ENCODE data around the gene FN3K.

The FN3K gene

GRCh38 chr17:82754297-82755208, 19.1 kb downstream of the FN3K start:
- TF ChIP-seq TAF1 (IDR thresholded peaks at IDR 0.05; ENCODE audit: borderline replicate concordance, insufficient read depth, low read length), result no peak
- no peak for TF ChIP-seq SIN3A (IDR thresholded peaks at IDR 0.05; ENCODE audit: borderline replicate concordance, insufficient read depth, low read length)
- no peak for TF ChIP-seq REST (IDR thresholded peaks at IDR 0.05; ENCODE audit: insufficient read depth in 1 of 2, low read depth in 2 of 2, low read length in 2 of 2)

DNA sequence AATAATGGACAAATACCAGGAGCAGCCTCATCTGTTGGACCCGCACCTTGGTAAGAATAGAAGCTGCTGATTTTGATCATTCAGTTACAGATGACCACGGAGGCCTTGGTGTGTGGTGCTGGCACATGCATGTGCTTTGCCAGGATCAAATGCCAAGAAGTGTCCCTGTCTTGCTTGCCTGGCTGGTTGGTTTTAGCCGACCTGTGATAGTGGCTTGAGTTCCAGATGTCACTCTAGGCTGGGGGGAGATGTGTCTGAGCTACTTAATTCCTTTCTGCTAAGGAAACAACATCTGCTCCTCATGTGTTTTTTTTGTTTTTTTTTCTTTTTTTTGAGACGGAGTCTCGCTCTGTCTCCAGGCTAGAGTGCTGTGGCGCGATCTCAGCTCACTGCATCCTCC, 20.8 kb downstream of the FN3K start:
- no peak for TF ChIP-seq SIN3A (IDR thresholded peaks at IDR 0.05; ENCODE audit: borderline replicate concordance, insufficient read depth, low read length)
- no peak for TF ChIP-seq POLR2AphosphoS5 (IDR thresholded peaks at IDR 0.05; ENCODE audit: low read depth, low read length)
- TF ChIP-seq REST (IDR thresholded peaks at IDR 0.05; ENCODE audit: insufficient read depth in 1 of 2, low read depth in 2 of 2, low read length in 2 of 2), result no peak
- TF ChIP-seq TAF1 (IDR thresholded peaks at IDR 0.05; ENCODE audit: borderline replicate concordance, insufficient read depth, low read length), result no peak
- TF ChIP-seq FOXP2 (optimal IDR thresholded peaks at IDR 0.05; ENCODE audit: borderline replicate concordance, extremely low read depth, extremely low read length, insufficient read depth), result no peak

DNA sequence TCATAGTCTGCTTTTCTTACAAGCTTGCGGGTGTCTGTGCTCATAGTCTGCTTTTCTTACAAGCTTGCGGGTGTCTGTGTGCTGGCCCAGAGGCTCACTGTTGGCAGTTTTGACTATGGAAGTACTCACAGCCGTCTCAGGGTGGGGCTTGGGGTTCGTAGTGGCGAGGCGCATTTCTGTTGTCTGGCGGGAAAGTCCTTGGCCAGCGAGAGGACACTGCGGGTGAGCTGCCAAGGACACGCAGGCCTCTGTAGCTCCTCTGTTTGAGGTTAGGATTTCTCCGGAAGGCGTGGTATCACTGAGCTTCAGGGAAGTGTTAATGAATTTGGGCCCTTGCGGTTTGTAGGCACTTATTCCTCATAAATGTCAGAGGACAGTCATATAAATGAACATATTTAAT, 30.0 kb downstream of the FN3K start:
- no peak for TF ChIP-seq POLR2AphosphoS5 (IDR thresholded peaks at IDR 0.05; ENCODE audit: low read depth, low read length)
- no peak for TF ChIP-seq TAF1 (IDR thresholded peaks at IDR 0.05; ENCODE audit: borderline replicate concordance, insufficient read depth, low read length)
- no peak for TF ChIP-seq SIN3A (IDR thresholded peaks at IDR 0.05; ENCODE audit: borderline replicate concordance, insufficient read depth, low read length)
- no peak for TF ChIP-seq REST (IDR thresholded peaks at IDR 0.05; ENCODE audit: insufficient read depth in 1 of 2, low read depth in 2 of 2, low read length in 2 of 2)
- TF ChIP-seq FOXP2 (optimal IDR thresholded peaks at IDR 0.05; ENCODE audit: borderline replicate concordance, extremely low read depth, extremely low read length, insufficient read depth), result no peak

GRCh38 chr17:82767041-82767754, 31.8 kb downstream of the FN3K start:
- TF ChIP-seq POLR2AphosphoS5 (IDR thresholded peaks at IDR 0.05; ENCODE audit: low read depth, low read length), result no peak
- TF ChIP-seq REST (IDR thresholded peaks at IDR 0.05; ENCODE audit: insufficient read depth in 1 of 2, low read depth in 2 of 2, low read length in 2 of 2), result no peak
- TF ChIP-seq TAF1 (IDR thresholded peaks at IDR 0.05; ENCODE audit: borderline replicate concordance, insufficient read depth, low read length), result no peak
- TF ChIP-seq SIN3A (IDR thresholded peaks at IDR 0.05; ENCODE audit: borderline replicate concordance, insufficient read depth, low read length), result no peak
- no peak for TF ChIP-seq FOXP2 (optimal IDR thresholded peaks at IDR 0.05; ENCODE audit: borderline replicate concordance, extremely low read depth, extremely low read length, insufficient read depth)

Data from PFSK-1 (cell line).